Measurements from ENCODE around the gene MIOS. TPM values are rescaled to one million over a fixed set of nuclear protein-coding genes. Genes with fewer than 3 reads are reported as not detected.

The MIOS gene
- total RNA-seq, 1 experiment from 2014 or later = 18.6 TPM

DNA sequence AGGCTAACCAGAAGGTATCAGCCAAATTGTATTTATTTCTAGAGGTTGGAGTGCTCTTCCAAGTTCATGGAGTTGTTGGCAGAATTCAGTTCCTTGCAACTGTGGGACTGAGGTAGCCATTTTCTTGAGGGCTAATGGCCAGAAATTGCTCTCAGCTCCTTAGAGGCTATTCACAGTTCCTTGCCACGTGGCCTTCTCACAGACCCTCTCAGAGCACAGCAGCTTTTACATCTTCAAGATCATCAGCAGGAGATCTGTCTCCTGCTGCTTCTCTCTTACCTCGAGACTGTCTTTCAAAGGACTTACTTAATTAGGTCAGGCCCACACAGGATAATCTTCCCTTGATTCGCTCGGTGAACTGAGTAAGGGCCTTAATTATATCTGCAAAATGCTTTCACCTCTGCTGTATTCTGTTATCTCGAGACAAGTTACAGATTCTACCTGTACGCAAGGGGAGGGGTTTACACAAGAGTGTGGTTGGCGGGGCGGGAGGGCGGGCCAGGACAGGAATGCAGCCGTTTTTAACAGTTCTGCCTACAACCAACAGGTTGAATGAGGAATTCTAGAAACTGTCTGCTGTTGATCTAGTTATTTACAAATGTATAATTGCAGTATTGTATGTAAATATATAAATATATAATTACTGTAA, 15.0 kb downstream of the MIOS start:
- Histone ChIP-seq H3K27me3 (ENCODE audit: low read length) (no peaks in the 10 kb centered on the region), H3K9me3 (ENCODE audit: low read length) (no peaks in the 10 kb centered on the region), H3K9me2 (replicated peaks; ENCODE audit: low read length) (no peaks in the 10 kb centered on the region), H3K36me3 (ENCODE audit: low read depth, low read length) (no peaks in the 10 kb centered on the region), H3K79me2 (ENCODE audit: low read length) (no peaks in the 10 kb centered on the region), H3F3A (ENCODE audit: low read length, unreplicated experiment) (no peaks in the 10 kb centered on the region), H4K20me1 (ENCODE audit: low read length) (no peaks in the 10 kb centered on the region), H3K4me3 (ENCODE audit: low read length) (no peak overlapping the region), H3K9ac (ENCODE audit: low read length) (no peak overlapping the region), H2AFZ (ENCODE audit: low read length) (no peak overlapping the region), H3K4me1 (ENCODE audit: insufficient read depth, low read length) (no peaks in the 10 kb centered on the region), H3K4me2 (ENCODE audit: low read length) (no peak overlapping the region), H3K27ac (ENCODE audit: low read length) (no peak overlapping the region)
- BruUV-seq (replicated peaks) = no TSS peak
- intact Hi-C loops (cut with micrococcal nuclease) = no loop called here
- ATAC-seq = no peak
- no peak for DNase-seq
- TF ChIP-seq EZH2phosphoT487 (IDR thresholded peaks at IDR 0.05; ENCODE audit: borderline replicate concordance, low read length) (no peak), EZH2 (IDR thresholded peaks at IDR 0.05; ENCODE audit: low read length, unreplicated experiment) (no peak)
- TF ChIP-seq, protein P1, sequence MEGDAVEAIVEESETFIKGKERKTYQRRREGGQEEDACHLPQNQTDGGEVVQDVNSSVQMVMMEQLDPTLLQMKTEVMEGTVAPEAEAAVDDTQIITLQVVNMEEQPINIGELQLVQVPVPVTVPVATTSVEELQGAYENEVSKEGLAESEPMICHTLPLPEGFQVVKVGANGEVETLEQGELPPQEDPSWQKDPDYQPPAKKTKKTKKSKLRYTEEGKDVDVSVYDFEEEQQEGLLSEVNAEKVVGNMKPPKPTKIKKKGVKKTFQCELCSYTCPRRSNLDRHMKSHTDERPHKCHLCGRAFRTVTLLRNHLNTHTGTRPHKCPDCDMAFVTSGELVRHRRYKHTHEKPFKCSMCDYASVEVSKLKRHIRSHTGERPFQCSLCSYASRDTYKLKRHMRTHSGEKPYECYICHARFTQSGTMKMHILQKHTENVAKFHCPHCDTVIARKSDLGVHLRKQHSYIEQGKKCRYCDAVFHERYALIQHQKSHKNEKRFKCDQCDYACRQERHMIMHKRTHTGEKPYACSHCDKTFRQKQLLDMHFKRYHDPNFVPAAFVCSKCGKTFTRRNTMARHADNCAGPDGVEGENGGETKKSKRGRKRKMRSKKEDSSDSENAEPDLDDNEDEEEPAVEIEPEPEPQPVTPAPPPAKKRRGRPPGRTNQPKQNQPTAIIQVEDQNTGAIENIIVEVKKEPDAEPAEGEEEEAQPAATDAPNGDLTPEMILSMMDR (conservative IDR thresholded peaks at IDR 0.05; ENCODE audit: low read depth, low read length) = no peak
- CTCF ChIA-PET = no interaction called here
- POLR2A ChIA-PET (ENCODE audit: unreplicated experiment) = no interaction called here

DNA sequence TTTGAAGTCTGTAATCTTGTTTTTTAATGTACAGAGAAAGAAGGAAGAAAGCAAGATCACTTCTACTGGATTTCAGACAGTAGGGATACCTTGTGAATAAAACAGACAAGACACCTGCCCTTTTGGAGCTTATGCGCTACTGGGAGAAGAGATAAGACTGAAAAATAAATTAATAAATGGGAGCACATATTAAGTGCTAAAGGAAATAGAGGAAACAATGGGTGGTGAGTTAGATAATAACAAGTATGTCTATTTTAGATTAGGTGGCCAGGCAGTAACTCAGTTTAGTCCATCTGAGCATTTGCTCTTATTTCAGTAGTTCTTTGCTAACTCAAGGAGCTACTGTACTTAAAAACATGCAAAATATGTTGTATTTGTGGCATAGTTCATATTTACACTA, 15.9 kb downstream of the MIOS start:
- H3K36me3 ChIP-seq (ENCODE audit: low read depth, low read length) = no peaks in the 10 kb centered on the region
- no peak for TF ChIP-seq EZH2 (IDR thresholded peaks at IDR 0.05; ENCODE audit: low read length, unreplicated experiment)
- TF ChIP-seq, protein P1 (conservative IDR thresholded peaks at IDR 0.05; ENCODE audit: low read depth, low read length) = no peak
- no peak for TF ChIP-seq EZH2phosphoT487 (IDR thresholded peaks at IDR 0.05; ENCODE audit: borderline replicate concordance, low read length)
- BruUV-seq (replicated peaks) = no TSS peak
- no peak overlapping the region for H2AFZ ChIP-seq (ENCODE audit: low read length)
- CTCF ChIA-PET = no interaction called here
- POLR2A ChIA-PET (ENCODE audit: unreplicated experiment) = no interaction called here
- DNase-seq (no peak), ATAC-seq (no peak)
- no peaks in the 10 kb centered on the region for H3K9me2 ChIP-seq (replicated peaks; ENCODE audit: low read length)
- no peak overlapping the region for H3K27ac ChIP-seq (ENCODE audit: low read length)
- H3K9ac ChIP-seq (ENCODE audit: low read length) = no peak overlapping the region
- H3F3A ChIP-seq (ENCODE audit: low read length, unreplicated experiment) = no peaks in the 10 kb centered on the region
- H3K4me2 ChIP-seq (ENCODE audit: low read length) = no peak overlapping the region
- no peaks in the 10 kb centered on the region for H3K4me1 ChIP-seq (ENCODE audit: insufficient read depth, low read length)
- H3K4me3 ChIP-seq (ENCODE audit: low read length) = no peak overlapping the region
- H3K79me2 ChIP-seq (ENCODE audit: low read length) = no peaks in the 10 kb centered on the region
- H3K27me3 ChIP-seq (ENCODE audit: low read length) = no peaks in the 10 kb centered on the region
- H4K20me1 ChIP-seq (ENCODE audit: low read length) = no peaks in the 10 kb centered on the region
- no peaks in the 10 kb centered on the region for H3K9me3 ChIP-seq (ENCODE audit: low read length)
- intact Hi-C loops (cut with micrococcal nuclease) = no loop called here

DNA sequence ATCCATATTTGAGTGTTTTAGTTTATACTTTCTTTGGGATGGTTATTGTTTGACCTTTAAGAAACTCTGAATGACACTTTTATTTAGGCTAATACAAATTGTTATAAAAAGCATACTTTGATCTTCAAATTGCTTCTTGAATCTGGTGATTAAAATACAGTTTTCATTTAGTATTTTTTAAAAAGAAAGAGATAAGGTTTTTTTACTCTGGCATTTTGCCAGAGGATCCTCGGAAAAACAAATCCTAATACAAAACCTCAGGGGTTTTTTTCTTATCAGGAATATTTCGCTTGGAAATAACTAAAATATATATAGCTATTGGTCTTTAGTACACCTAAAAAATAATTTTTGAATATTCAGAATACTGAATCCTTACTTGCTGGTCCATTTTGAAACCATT, 17.0 kb downstream of the MIOS start:
- Histone ChIP-seq H4K20me1 (ENCODE audit: low read length) (no peaks in the 10 kb centered on the region), H2AFZ (ENCODE audit: low read length) (no peak overlapping the region), H3K27me3 (ENCODE audit: low read length) (no peaks in the 10 kb centered on the region), H3K9me2 (replicated peaks; ENCODE audit: low read length) (no peaks in the 10 kb centered on the region), H3K4me1 (ENCODE audit: insufficient read depth, low read length) (no peaks in the 10 kb centered on the region), H3K9ac (ENCODE audit: low read length) (no peak overlapping the region), H3K4me3 (ENCODE audit: low read length) (no peak overlapping the region), H3F3A (ENCODE audit: low read length, unreplicated experiment) (no peaks in the 10 kb centered on the region), H3K4me2 (ENCODE audit: low read length) (no peak overlapping the region), H3K79me2 (ENCODE audit: low read length) (no peaks in the 10 kb centered on the region), H3K36me3 (ENCODE audit: low read depth, low read length) (no peaks in the 10 kb centered on the region), H3K9me3 (ENCODE audit: low read length) (no peaks in the 10 kb centered on the region), H3K27ac (ENCODE audit: low read length) (no peak overlapping the region)
- BruUV-seq (replicated peaks) = no TSS peak
- ChIA-PET POLR2A (ENCODE audit: unreplicated experiment) (no interaction called here), CTCF (no interaction called here)
- DNase-seq (no peak), ATAC-seq (no peak)
- TF ChIP-seq, protein P1 (conservative IDR thresholded peaks at IDR 0.05; ENCODE audit: low read depth, low read length) = no peak
- no peak for TF ChIP-seq EZH2phosphoT487 (IDR thresholded peaks at IDR 0.05; ENCODE audit: borderline replicate concordance, low read length)
- intact Hi-C loops (cut with micrococcal nuclease) = no loop called here
